SK-N-SH (cell line): ENCODE results near the gene EFEMP2. TPM values are rescaled to one million over a fixed set of nuclear protein-coding genes. Genes with fewer than 3 reads are reported as not detected.

Experiments
- CTCF ChIA-PET: fragments of 300-600, 350-600 bp; formaldehyde crosslinking; extraction: SDS; loops from one replicate; lab custom pipeline; 2021; lab: Yijun Ruan, JAX
- POLR2A ChIA-PET: fragments of 350-600 bp; sonication (Branson Sonifier 250); formaldehyde crosslinking; extraction: SDS; loops from one replicate; lab custom pipeline; 2020; ENCODE audit warnings: antibody characterized with exemption, inconsistent platforms; lab: Yijun Ruan, JAX
- DNase-seq: peaks from one replicate; pipeline ENCODE4 v3.0.0; 2012
- H2AFZ ChIP-seq: fragments of 200-600 bp; sonication (generic); 2 replicates; pipeline ENCODE4 v1.8.1; 2016; ENCODE audit warnings: antibody characterized with exemption, mild to moderate bottlenecking, low read depth
- H3F3A ChIP-seq: fragments of 200-600 bp; sonication (generic); replicated peaks from 2 replicates; pipeline ENCODE3; 2016; ENCODE audit warnings: antibody characterized with exemption, mild to moderate bottlenecking; ENCODE audit not compliant: insufficient read depth
- H3K27ac ChIP-seq, 2 experiments: fragments of 200-500 bp in 1 of 2; fragments of 200-600 bp in 1 of 2; sonication (Bioruptor generic) in 1 of 2; sonication (generic), shearing (Covaris generic) in 1 of 2; 2 replicates each; pipeline versions ENCODE4 v1.5.1 to v1.6.1; 2014 to 2016; ENCODE audit warnings: low read depth in 2 of 2, inconsistent platforms in 1 of 2, low read length in 1 of 2, mild to moderate bottlenecking in 1 of 2, mixed read lengths in 1 of 2
- H3K27me3 ChIP-seq: fragments of 200-600 bp; sonication (generic), shearing (Covaris generic); 2 replicates; pipeline ENCODE4 v1.6.1; 2016; ENCODE audit warnings: mixed run types; ENCODE audit not compliant: insufficient read depth
- H3K36me3 ChIP-seq, 2 experiments: fragments of 200-500 bp in 1 of 2; fragments of 200-600 bp in 1 of 2; sonication (Bioruptor generic) in 1 of 2; sonication (generic) in 1 of 2; replicated peaks in 1 of 2; 2 replicates each; pipeline versions ENCODE3 to v1.5.1; 2014 to 2016; ENCODE audit warnings: low read length in 1 of 2, mild to moderate bottlenecking in 1 of 2; ENCODE audit not compliant: insufficient read depth in 2 of 2, control insufficient read depth in 1 of 2
- H3K4me1 ChIP-seq, 2 experiments: fragments of 200-500 bp in 1 of 2; fragments of 200-600 bp in 1 of 2; sonication (Bioruptor generic) in 1 of 2; sonication (generic), shearing (Covaris generic) in 1 of 2; 2 replicates each; pipeline versions ENCODE4 v1.5.1 to v1.6.1; 2014 to 2016; ENCODE audit warnings: low read depth in 1 of 2, low read length in 1 of 2, mixed run types in 1 of 2; ENCODE audit not compliant: insufficient read depth in 2 of 2, control insufficient read depth in 1 of 2
- H3K4me2 ChIP-seq: fragments of 200-600 bp; sonication (generic), shearing (Covaris generic); 2 replicates; pipeline ENCODE4 v1.6.1; 2017; ENCODE audit warnings: mixed run types
- H3K4me3 ChIP-seq, 2 experiments: fragments of 200-500 bp in 1 of 2; fragments of 200-600 bp in 1 of 2; sonication (Bioruptor generic) in 1 of 2; sonication (generic), shearing (Covaris generic) in 1 of 2; 2 replicates each; pipeline versions ENCODE4 v1.5.1 to v1.8.1; 2014 to 2016; ENCODE audit warnings: low read depth in 2 of 2, inconsistent platforms in 1 of 2, low read length in 1 of 2, mild to moderate bottlenecking in 1 of 2, mixed read lengths in 1 of 2, moderate library complexity in 1 of 2
- H3K79me2 ChIP-seq: fragments of 200-600 bp; sonication (generic); 2 replicates; pipeline ENCODE4 v1.8.1; 2017; ENCODE audit warnings: mild to moderate bottlenecking; ENCODE audit not compliant: insufficient read depth
- H3K9ac ChIP-seq: fragments of 200-600 bp; sonication (generic); 2 replicates; pipeline ENCODE4 v1.6.1; 2017; ENCODE audit warnings: mixed run types
- H3K9me2 ChIP-seq: fragments of 200-600 bp; sonication (generic); 2 replicates; pipeline ENCODE4 v1.6.1; 2017; ENCODE audit warnings: mixed run types
- H3K9me3 ChIP-seq: fragments of 200-600 bp; sonication (generic); 2 replicates; pipeline ENCODE4 v1.6.1; 2017; ENCODE audit warnings: mixed run types, mild to moderate bottlenecking, moderate library complexity
- H4K20me1 ChIP-seq: fragments of 200-600 bp; sonication (generic); 2 replicates; pipeline ENCODE4 v1.6.1; 2017; ENCODE audit warnings: mild to moderate bottlenecking, mixed run types; ENCODE audit not compliant: insufficient read depth
- ELF1 ChIP-seq: IDR thresholded peaks from 2 replicates; pipeline ENCODE4 v1.4.0; 2012
- EP300 ChIP-seq, 2 experiments: IDR thresholded peaks; 2 replicates each; pipeline versions ENCODE4 v1.4.0 to v1.6.1; 2012; ENCODE audit warnings: borderline replicate concordance in 1 of 2, low read depth in 1 of 2, low read length in 1 of 2
- REST ChIP-seq: IDR thresholded peaks from 2 replicates; pipeline ENCODE4 v1.6.1; 2012; ENCODE audit warnings: mild to moderate bottlenecking, low read depth, low read length, moderate library complexity
- RFX5 ChIP-seq: IDR thresholded peaks from 2 replicates; pipeline ENCODE4 v1.6.1; 2012; ENCODE audit warnings: mild to moderate bottlenecking, improper control_type of control experiment, low read length
- RXRA ChIP-seq: IDR thresholded peaks from 2 replicates; pipeline ENCODE4 v1.4.0; 2012; ENCODE audit warnings: low read depth, mild to moderate bottlenecking, borderline replicate concordance
- TAF1 ChIP-seq: IDR thresholded peaks from 2 replicates; pipeline ENCODE4 v1.6.1; 2012; ENCODE audit warnings: low read depth, mild to moderate bottlenecking, low read length, moderate library complexity, borderline replicate concordance
- TCF12 ChIP-seq: IDR thresholded peaks from 2 replicates; pipeline ENCODE4 v1.4.0; 2012
- USF2 ChIP-seq: fragments of 150-350 bp; IDR thresholded peaks from 2 replicates; pipeline ENCODE4 v1.6.1; 2017; ENCODE audit warnings: antibody characterized with exemption, low read length, low read depth, borderline replicate concordance
- WGBS: methylation state at CpG from one replicate; pipeline ENCODE4 v1.1.6; 2017; ENCODE audit warnings: low lambda C conversion rate; 5-methylcytosine and 5-hydroxymethylcytosine counted together
- polyA plus RNA-seq, 3 experiments: library from polyadenylated mRNA; depleted of rRNA; stranded (reverse); fragments of >200 nt; gene quantifications; 2 replicates each; pipeline ENCODE4 v1.2.3, GENCODE V29; 2012

EFEMP2 gene
- polyA plus RNA-seq, 1 of the 3 experiments (the other 2 are of a cell fraction), result 203 TPM

GRCh38 chr11:65903068-65903481 is 30.5 kb upstream of the EFEMP2 start (continued):
- TF ChIP-seq RFX5 (no peak), REST (peak; percentile 51; the same call in 1 of the 2 replicates), TCF12 (peak; percentile 88), TAF1 (peak; percentile 42; the same call in 1 of the 2 replicates), RXRA (peak; percentile 92), USF2 (no peak), ELF1 (peak; percentile 43; the same call in 1 of the 2 replicates)

- DNase-seq, result no peak
- peaks cover 32% of the 10 kb centered on the region for H4K20me1 ChIP-seq
- TF ChIP-seq EP300 (IDR thresholded peaks at IDR 0.05; ENCODE audit: borderline replicate concordance in 1 of 2, low read depth in 1 of 2, low read length in 1 of 2), result no peak
- TF ChIP-seq, all 33 proteins: peak for 0
- Histone ChIP-seq H3K36me3 (peaks cover 0 to 26% of the 10 kb centered on the region in 2 experiments), H2AFZ (no peak overlapping the region), H3K9me2 (no peaks in the 10 kb centered on the region), H3F3A (peaks cover 53% of the 10 kb centered on the region), H3K9me3 (no peaks in the 10 kb centered on the region), H3K79me2 (peaks cover 81% of the 10 kb centered on the region), H3K4me3 (no peak overlapping the region; a peak in 1 of 4 replicates), H3K27me3 (no peaks in the 10 kb centered on the region), H3K9ac (peak overlapping the region; percentile 17; the same call in 1 of the 2 replicates), H3K27ac (peak overlapping the region in 1 of 2 experiments; percentile 95; a peak in 2 of 4 replicates), H3K4me1 (peaks cover 0 to 44% of the 10 kb centered on the region in 2 experiments; a peak in 3 of 4 replicates), H3K4me2 (peak overlapping the region; percentile 54; the same call in 1 of the 2 replicates)
- WGBS, result 97% methylated on average over 11 of the region's 11 CpGs
- CTCF ChIA-PET, result interaction anchor here (0.6 to 4.6 kb wide), 9 partner anchors 11 to 360 kb away, joined by 3 to 36 read pairs (median 4); partner anchors contain the start of genes CCDC85B, FIBP, KAT5 and MUS81
- POLR2A ChIA-PET, result interaction anchor here (0.8 to 1.3 kb wide), 2 partner anchors 17 to 23 kb away, joined by 4 to 5 read pairs; partner anchors contain the start of gene C11orf68
Measured at GRCh38 chr11:65900899-65901180, 28.2 kb upstream of the EFEMP2 start.
